Liver (tissue), 9 donors: ENCODE measurements around the gene CIDEB. TPM values are rescaled to one million over a fixed set of nuclear protein-coding genes. Genes with fewer than 3 reads are reported as not detected.
"Not testable (repeated sequence)": the region's sequence is repeated elsewhere in the genome, so short reads cannot be mapped to it uniquely, and the experiment has no call there.

Experiments
- DNase-seq: peaks from one replicate; pipeline ENCODE4 v3.0.0-alpha.2; 2017; ENCODE audit warnings: low spot score
- H3K27ac ChIP-seq, 2 donors: one replicate each; pipeline ENCODE4 v1.7.0; 2013; ENCODE audit warnings: inconsistent platforms in 2 of 2, low read length in 2 of 2, control low read depth in 1 of 2, low read depth in 1 of 2, mild to moderate bottlenecking in 1 of 2
- H3K27me3 ChIP-seq, 4 donors: one replicate each; pipeline versions ENCODE4 v1.6.1 to v1.7.0; 2013; ENCODE audit warnings: low read length in 3 of 4, inconsistent platforms in 1 of 4, mild to moderate bottlenecking in 1 of 4, moderate library complexity in 1 of 4; ENCODE audit not compliant: control insufficient read depth in 4 of 4, insufficient read depth in 4 of 4
- H3K36me3 ChIP-seq, 4 donors: one replicate each; pipeline versions ENCODE4 v1.6.1 to v1.7.0; 2013; ENCODE audit warnings: low read length in 3 of 4, mild to moderate bottlenecking in 3 of 4, low read depth in 1 of 4, moderate library complexity in 1 of 4; ENCODE audit not compliant: control insufficient read depth in 4 of 4, insufficient read depth in 3 of 4
- H3K4me1 ChIP-seq, 4 donors: one replicate each; pipeline versions ENCODE4 v1.6.1 to v1.7.0; 2013; ENCODE audit warnings: low read length in 3 of 4, mild to moderate bottlenecking in 3 of 4, moderate library complexity in 1 of 4; ENCODE audit not compliant: control insufficient read depth in 4 of 4, insufficient read depth in 4 of 4
- H3K4me3 ChIP-seq, 3 donors: one replicate each; pipeline versions ENCODE4 v1.6.1 to v1.7.0; 2013; ENCODE audit warnings: low read length in 3 of 3, control low read depth in 1 of 3, low read depth in 1 of 3, mild to moderate bottlenecking in 1 of 3
- H3K9ac ChIP-seq, 2 donors: one replicate each; pipeline ENCODE4 v1.7.0; 2013; ENCODE audit warnings: low read length in 2 of 2, mild to moderate bottlenecking in 2 of 2, moderate library complexity in 2 of 2, control low read depth in 1 of 2, low read depth in 1 of 2
- H3K9me3 ChIP-seq, 4 donors: one replicate each; pipeline versions ENCODE4 v1.6.1 to v1.7.0; 2013; ENCODE audit warnings: low read length in 3 of 4; ENCODE audit not compliant: control insufficient read depth in 4 of 4
- ATF3 ChIP-seq: IDR thresholded peaks from 2 replicates; pipeline ENCODE4 v1.6.1; 2016; ENCODE audit warnings: antibody characterized with exemption
- CTCF ChIP-seq: fragments of 150-350 bp; IDR thresholded peaks from 2 replicates; pipeline ENCODE4 v1.5.1; 2017; ENCODE audit warnings: improper control_type of control experiment, low read depth, low read length; ENCODE audit not compliant: missing input control
- EGR1 ChIP-seq, 2 donors: IDR thresholded peaks; 2 replicates each; pipeline ENCODE4 v1.6.1; 2016 to 2018; ENCODE audit warnings: antibody characterized with exemption in 2 of 2, low read depth in 2 of 2
- FOXA1 ChIP-seq: IDR thresholded peaks from 2 replicates; pipeline ENCODE4 v1.6.1; 2016; ENCODE audit warnings: antibody characterized with exemption
- FOXA2 ChIP-seq: IDR thresholded peaks from 2 replicates; pipeline ENCODE4 v1.6.1; 2016; ENCODE audit warnings: antibody characterized with exemption
- GABPA ChIP-seq, 2 donors: IDR thresholded peaks in 1 of 2; conservative IDR thresholded peaks in 1 of 2; 2 replicates each; pipeline ENCODE4 v1.6.1; 2016; ENCODE audit warnings: antibody characterized with exemption in 2 of 2, mild to moderate bottlenecking in 1 of 2, moderate library complexity in 1 of 2
- HNF4A ChIP-seq, 2 donors: conservative IDR thresholded peaks; 2 replicates each; pipeline ENCODE4 v1.6.1; 2016; ENCODE audit warnings: antibody characterized with exemption in 2 of 2, mild to moderate bottlenecking in 2 of 2
- HNF4G ChIP-seq: IDR thresholded peaks from 2 replicates; pipeline ENCODE4 v1.6.1; 2016; ENCODE audit warnings: antibody characterized with exemption
- JUND ChIP-seq, 2 donors: IDR thresholded peaks; 2 replicates each; pipeline ENCODE4 v1.6.1; 2016; ENCODE audit warnings: antibody characterized with exemption in 2 of 2
- MAX ChIP-seq: IDR thresholded peaks from 2 replicates; pipeline ENCODE4 v1.6.1; 2016; ENCODE audit warnings: antibody characterized with exemption
- NR2F2 ChIP-seq: IDR thresholded peaks from 2 replicates; pipeline ENCODE4 v1.6.1; 2016; ENCODE audit warnings: antibody characterized with exemption
- RAD21 ChIP-seq, 2 donors: IDR thresholded peaks; 2 replicates each; pipeline ENCODE4 v1.6.1; 2016; ENCODE audit warnings: antibody characterized with exemption in 2 of 2, mild to moderate bottlenecking in 2 of 2
- RXRA ChIP-seq, 2 donors: IDR thresholded peaks; 2 replicates each; pipeline ENCODE4 v1.6.1; 2017 to 2018; ENCODE audit warnings: antibody characterized with exemption in 2 of 2, mild to moderate bottlenecking in 1 of 2
- SP1 ChIP-seq: IDR thresholded peaks from 2 replicates; pipeline ENCODE4 v1.6.1; 2018; ENCODE audit warnings: antibody characterized with exemption, mild to moderate bottlenecking
- TAF1 ChIP-seq: conservative IDR thresholded peaks from 2 replicates; pipeline ENCODE4 v1.6.1; 2016; ENCODE audit warnings: antibody characterized with exemption, mild to moderate bottlenecking
- YY1 ChIP-seq: IDR thresholded peaks from 2 replicates; pipeline ENCODE4 v1.6.1; 2016; ENCODE audit warnings: antibody characterized with exemption, mild to moderate bottlenecking
- ZBTB33 ChIP-seq: IDR thresholded peaks from 2 replicates; pipeline ENCODE4 v1.6.1; 2016; ENCODE audit warnings: antibody characterized with exemption
- WGBS: extraction: QIAGEN DNeasy Blood & Tissue Kit; methylation state at CpG from one replicate; pipeline ENCODE4 v1.1.7; 2013; 5-methylcytosine and 5-hydroxymethylcytosine counted together
- polyA plus RNA-seq, 2 donors: library from polyadenylated mRNA; stranded (reverse) in 1 of 2; unstranded in 1 of 2; fragments of 200-250 nt in 1 of 2; fragments of >200 nt in 1 of 2; fragmentation: Nextera tagmentation in 1 of 2; extraction: Ambion mirVana in 1 of 2; gene quantifications; one replicate each; pipeline versions ENCODE4 v1.2.1 to v1.2.3, GENCODE V29; 2013 to 2015
- total RNA-seq, 2 donors: library from RNA; depleted of rRNA; stranded (reverse); fragments of >200 nt; gene quantifications; one replicate each; pipeline ENCODE4 v1.2.3, GENCODE V29; 2014
- donor health status: healthy.
- donor health status: healthy.
- donor health status: healthy.
- donor health status: healthy.
- donor health status: healthy.

Gene CIDEB
- total and polyA plus RNA-seq, 4 donors: 32.1 to 312 (median 159) TPM

GRCh38 chr14:24327914-24328313, 20.1 kb upstream of the CIDEB start:
- not testable (repeated sequence) for H3K36me3 ChIP-seq, H3K9me3 ChIP-seq, H3K27me3 ChIP-seq, DNase-seq, H3K9ac ChIP-seq, H3K4me3 ChIP-seq, H3K27ac ChIP-seq
- WGBS: 3% methylated on average over 9 of the region's 9 CpGs
- peaks cover 5 to 19% (median 10%) of the 10 kb centered on the region in 4 donors for H3K4me1 ChIP-seq
- TF ChIP-seq RAD21 (IDR thresholded peaks at IDR 0.05) (peak; percentile 54 to 67), CTCF (peak; percentile 31)

GRCh38 chr14:24327303-24327702, 19.5 kb upstream of the CIDEB start:
- Histone ChIP-seq H3K27me3 (no peaks in the 10 kb centered on the region), H3K4me1 (peaks cover under 1 to 13% (median 4%) of the 10 kb centered on the region in 4 donors), H3K27ac (no peak overlapping the region), H3K9me3 (no peaks in the 10 kb centered on the region), H3K9ac (no peak overlapping the region), H3K36me3 (no peaks in the 10 kb centered on the region), H3K4me3 (no peak overlapping the region)
- 82% methylated on average over 2 of the region's 2 CpGs for WGBS
- TF ChIP-seq CTCF (no peak), JUND (IDR thresholded peaks at IDR 0.05) (no peak), NR2F2 (no peak), GABPA (IDR thresholded peaks at IDR 0.05 in 1 of 2, conservative IDR thresholded peaks at IDR 0.05 in 1 of 2) (no peak), YY1 (no peak)
- no peak for DNase-seq

- Histone ChIP-seq H3K4me3 (no peak overlapping the region), H3K36me3 (no peaks in the 10 kb centered on the region), H3K9me3 (no peaks in the 10 kb centered on the region), H3K4me1 (peaks cover 0 to 6% (median 1%) of the 10 kb centered on the region in 4 donors), H3K9ac (no peak overlapping the region), H3K27me3 (no peaks in the 10 kb centered on the region), H3K27ac (no peak overlapping the region)
- DNase-seq: no peak
- WGBS: 90% methylated on average over 9 of the region's 9 CpGs
- TF ChIP-seq CTCF: no peak
- TF ChIP-seq NR2F2: no peak
- no peak for TF ChIP-seq HNF4G
- no peak for TF ChIP-seq EGR1 (IDR thresholded peaks at IDR 0.05; ENCODE audit: low read depth in 2 of 2)
- no peak for TF ChIP-seq SP1
- no peak for TF ChIP-seq MAX
- TF ChIP-seq GABPA (IDR thresholded peaks at IDR 0.05 in 1 of 2, conservative IDR thresholded peaks at IDR 0.05 in 1 of 2): no peak
- TF ChIP-seq ZBTB33: no peak
- TF ChIP-seq HNF4A (conservative IDR thresholded peaks at IDR 0.05): no peak
- TF ChIP-seq TAF1: no peak
- no peak for TF ChIP-seq JUND (IDR thresholded peaks at IDR 0.05)
- TF ChIP-seq RXRA (IDR thresholded peaks at IDR 0.05): no peak
- no peak for TF ChIP-seq RAD21 (IDR thresholded peaks at IDR 0.05)
- no peak for TF ChIP-seq YY1
- TF ChIP-seq FOXA1: no peak
- TF ChIP-seq ATF3: no peak
- no peak for TF ChIP-seq FOXA2
Measured at GRCh38 chr14:24325963-24326362, 18.2 kb upstream of the CIDEB start.
